ENCODE measurements around the gene TFAP2C.
"Not testable (repeated sequence)": the region's sequence is repeated elsewhere in the genome, so short reads cannot be mapped to it uniquely, and the experiment has no call there.

The TFAP2C gene

DNA sequence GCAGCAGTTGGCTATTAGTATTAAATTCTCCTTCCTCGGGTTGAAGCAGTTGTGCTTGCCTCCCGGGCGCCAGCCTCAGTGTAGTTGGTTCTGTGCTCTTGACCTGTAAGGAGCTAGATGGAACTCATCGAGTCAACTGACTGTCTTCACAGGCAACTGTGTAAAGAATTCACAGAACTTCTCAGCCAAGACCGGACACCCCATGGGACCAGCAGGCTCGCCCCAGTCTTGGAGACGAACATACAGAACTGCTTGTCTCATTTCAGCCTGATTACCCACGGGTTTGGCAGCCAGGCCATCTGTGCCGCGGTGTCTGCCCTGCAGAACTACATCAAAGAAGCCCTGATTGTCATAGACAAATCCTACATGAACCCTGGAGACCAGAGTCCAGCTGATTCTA is 8.5 kb downstream of the TFAP2C start:
- no peak overlapping the region for H3K4me3 ChIP-seq (ENCODE audit: low read depth, low read length)

DNA sequence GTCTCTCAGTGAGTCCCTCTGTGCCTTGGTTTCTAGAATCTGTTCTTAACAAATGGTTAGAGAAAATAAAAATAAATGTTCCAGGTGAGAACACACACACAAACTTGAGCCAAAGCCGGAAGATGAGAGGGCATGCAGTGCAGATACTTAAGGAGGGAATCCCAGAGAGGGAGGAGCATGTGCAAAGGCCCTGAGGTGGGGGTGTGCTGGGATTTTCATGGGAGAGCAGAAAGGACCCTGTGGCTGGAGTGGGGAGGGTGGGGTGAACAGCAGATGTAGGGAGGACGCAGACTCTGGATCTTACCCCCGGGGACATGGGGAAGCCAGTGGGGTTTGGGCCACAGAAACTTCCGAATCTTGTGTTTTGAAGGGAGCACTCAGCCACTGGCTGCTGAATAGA is 17.5 kb downstream of the TFAP2C start:
- no peak overlapping the region for H3K4me3 ChIP-seq (ENCODE audit: low read depth, low read length)

DNA sequence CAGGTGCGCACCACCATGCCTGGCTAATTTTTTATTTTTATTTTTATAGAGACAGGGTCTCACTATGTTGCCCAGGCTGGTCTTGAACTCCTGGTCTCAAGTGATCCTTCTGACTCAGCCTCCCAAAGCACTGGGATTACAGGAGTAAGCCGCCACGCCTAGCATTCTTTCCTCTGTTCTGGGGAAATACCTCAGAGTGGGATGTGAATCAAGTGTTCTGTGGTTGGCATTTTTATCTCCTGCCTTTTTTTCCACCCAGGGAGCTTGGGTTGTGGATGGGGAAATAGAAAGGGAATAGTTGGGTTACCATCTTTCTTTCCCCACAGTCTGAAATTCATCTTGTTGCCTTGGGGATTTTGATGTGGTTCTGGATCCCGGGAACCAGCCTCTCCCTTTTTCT is 24.1 kb downstream of the TFAP2C start:
- H3K4me3 ChIP-seq (ENCODE audit: low read depth, low read length): no peak overlapping the region

DNA sequence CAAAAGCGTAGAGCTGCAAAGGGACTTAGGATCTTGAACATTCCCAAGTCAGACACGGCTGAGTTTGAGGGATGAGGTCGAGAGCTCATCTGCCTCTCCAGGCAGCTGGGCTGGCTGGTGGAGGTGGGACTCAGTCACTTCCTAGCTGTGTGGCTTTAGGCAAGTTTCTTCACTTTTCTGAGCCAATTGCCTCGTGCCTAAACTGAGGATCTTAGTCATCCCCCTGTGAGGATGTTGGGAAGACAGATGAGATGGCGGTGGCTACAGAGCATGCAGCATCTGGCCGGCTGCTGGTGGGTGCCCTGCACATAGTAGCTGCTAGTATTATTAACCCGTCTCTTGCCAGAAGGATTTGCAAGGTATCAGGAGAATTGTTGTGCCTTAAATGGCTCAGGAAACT is 27.5 kb downstream of the TFAP2C start:
- H3K4me3 ChIP-seq (ENCODE audit: low read depth, low read length): no peak overlapping the region

DNA sequence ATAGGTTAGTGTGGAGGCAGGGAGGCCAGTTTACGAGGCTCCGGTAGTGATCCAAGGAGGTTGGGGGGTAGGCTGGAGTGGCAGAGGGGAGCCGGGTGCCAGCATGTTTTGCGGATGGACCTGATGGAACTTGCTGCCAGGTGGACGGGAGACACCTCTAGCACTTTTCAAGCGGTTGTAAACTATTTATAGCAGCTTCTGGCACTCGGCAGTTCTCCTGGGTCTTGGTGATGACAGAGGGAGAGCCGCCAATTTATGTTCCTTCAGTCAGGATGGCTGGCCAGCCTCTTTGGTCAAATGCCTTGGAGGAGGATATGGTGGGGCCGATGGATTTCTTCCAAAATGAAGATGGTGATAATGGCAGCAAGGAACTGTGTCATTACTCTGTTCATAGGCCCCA is 28.8 kb downstream of the TFAP2C start:
- no peak overlapping the region for H3K4me3 ChIP-seq (ENCODE audit: low read depth, low read length)

DNA sequence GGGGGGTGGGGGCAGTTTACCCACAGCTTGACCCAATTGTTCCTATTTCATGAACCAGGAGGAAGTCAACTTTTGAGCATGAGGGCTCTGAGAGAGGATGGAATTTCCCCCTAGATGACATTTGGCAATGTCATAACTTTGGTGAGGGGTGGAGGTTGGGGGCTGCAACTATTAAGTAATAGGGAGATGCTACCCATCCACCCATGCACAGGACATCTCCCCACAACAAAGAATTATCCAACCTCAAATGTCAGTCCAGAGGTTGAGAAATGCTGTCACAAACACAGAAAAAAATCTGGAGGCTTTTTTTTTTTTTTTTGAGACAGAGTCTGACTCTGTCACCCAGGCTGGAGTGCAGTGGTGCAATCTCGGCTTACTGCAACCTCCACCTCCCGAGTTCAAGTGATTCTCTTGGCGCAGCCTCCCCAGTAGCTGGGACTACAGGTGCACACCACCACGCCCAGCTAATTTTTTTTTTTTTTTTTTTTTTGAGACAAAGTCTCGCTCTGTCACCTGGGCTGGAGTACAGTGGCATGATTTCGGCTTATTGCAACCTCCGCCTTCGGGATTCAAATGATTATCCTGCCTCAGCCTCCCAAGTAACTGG is 29.3 kb downstream of the TFAP2C start:
- H3K4me3 ChIP-seq (ENCODE audit: low read depth, low read length): not testable (repeated sequence)

DNA sequence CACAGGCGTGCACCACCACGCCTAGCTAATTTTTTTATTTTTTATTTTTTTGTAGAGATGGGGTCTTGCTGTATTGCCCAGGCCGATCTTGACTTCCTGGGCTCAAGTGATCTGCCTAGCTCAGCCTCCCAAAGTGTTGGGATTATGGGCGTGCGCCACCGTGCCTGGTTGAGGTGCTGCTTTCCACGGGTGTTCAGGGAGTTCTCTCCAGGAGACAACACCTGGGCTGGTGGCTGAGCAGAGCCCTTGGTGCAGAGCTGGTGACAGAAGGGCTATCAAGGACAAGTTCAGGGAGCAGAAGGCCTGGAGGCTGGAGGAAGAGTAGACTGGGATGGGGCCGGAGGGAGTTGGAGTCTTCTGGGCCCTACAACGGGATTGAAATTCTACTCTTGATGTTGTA is 34.6 kb downstream of the TFAP2C start:
- H3K4me3 ChIP-seq (ENCODE audit: low read depth, low read length): no peak overlapping the region

DNA sequence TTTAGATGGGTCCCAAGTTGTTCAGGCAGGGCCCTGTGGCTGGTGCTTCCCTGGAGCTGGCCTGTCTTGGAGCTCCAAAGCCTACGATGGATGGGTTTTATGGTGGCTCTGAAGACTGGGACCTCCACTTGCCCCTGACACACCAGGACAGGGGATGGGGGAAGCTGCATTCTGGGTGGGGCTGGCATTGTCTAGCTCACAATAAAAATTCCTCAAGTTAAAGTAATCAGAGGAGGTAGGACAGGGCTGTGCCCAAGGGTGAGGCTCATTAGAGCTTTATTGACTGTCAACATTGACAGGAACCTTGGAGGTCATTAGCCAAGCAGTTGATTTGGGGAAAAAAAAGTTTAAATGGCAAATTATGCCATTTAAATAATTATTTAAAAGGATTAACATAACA is 35.7 kb downstream of the TFAP2C start:
- no peak overlapping the region for H3K4me3 ChIP-seq (ENCODE audit: low read depth, low read length)

DNA sequence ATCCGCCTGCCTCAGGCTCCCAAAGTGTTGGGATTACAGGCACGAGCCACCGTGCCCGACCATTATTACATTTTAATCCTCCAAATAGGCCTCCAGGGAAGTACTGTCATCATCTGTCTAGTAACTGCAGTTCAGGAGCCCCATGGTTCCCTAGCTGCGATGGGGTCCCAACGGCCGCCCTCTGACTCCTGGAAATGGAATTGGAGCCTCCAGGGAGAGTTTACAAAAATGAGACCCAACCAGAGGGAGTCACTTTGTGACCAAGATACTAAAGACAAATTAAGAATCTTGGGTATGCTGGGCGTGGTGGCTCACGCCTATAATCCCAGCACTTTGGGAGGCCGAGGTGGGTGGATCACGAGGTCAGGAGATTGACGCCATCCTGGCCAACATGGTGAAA is 36.7 kb downstream of the TFAP2C start:
- H3K4me3 ChIP-seq (ENCODE audit: low read depth, low read length): no peak overlapping the region

DNA sequence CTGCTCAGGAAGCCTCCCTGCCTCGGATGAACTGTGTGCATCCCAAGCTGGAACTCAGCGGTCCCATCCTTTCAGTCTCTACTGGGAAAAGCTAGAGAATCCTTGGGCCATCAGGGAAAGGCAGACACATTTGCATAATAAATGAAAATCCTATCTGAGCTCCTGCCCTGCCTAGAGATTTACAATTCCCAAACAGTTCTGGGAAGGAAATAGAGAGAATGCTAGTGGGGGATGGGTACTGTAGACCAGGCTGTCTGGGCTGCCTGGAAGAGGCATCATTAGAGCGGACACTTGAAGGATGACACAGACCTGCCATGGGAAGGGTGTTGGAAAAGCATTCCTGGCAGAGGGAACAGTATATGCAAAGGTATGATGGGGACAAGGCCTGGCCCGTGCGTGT is 44.3 kb downstream of the TFAP2C start:
- no peak overlapping the region for H3K4me3 ChIP-seq (ENCODE audit: low read depth, low read length)

DNA sequence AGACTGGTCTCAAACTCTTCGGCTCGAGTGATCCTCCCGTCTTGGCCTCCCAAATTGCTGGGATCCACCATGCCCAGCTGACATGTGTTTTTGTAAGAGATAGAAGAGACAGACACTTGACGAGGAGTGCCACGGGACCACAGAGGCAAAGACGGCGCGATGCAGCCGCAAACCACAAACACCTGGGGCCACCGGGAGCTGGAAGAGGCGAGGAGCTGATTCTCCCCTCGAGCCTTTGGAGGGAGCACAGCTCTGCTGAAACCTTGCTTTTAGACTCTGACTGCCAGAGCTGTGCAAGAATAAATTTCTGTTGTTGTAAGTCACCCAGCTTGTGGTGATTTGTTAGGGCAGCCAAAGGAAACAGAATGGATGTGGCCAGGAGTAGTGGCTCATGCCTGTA is 46.9 kb downstream of the TFAP2C start:
- H3K4me3 ChIP-seq (ENCODE audit: low read depth, low read length): no peak overlapping the region

DNA sequence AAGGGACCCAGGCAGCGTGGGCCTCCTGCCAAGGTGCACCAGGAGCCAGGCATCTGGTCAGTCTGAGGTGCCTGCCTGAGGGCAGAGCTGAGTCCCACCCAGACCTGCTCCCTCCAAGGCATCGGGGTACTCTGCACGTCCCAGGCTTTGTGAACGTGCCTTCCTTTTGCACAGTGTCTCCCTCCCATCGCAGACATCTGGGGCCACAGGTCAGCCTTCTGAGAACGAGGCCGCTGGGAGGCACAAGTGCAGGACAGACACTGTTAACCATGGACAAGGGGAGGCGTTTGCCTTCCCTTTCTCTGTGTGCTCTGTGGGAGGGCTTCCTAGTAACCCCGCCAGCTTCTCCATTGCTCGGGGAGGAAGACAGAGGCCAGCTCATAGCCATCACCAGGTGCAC is 47.6 kb downstream of the TFAP2C start:
- no peak overlapping the region for H3K4me3 ChIP-seq (ENCODE audit: low read depth, low read length)

DNA sequence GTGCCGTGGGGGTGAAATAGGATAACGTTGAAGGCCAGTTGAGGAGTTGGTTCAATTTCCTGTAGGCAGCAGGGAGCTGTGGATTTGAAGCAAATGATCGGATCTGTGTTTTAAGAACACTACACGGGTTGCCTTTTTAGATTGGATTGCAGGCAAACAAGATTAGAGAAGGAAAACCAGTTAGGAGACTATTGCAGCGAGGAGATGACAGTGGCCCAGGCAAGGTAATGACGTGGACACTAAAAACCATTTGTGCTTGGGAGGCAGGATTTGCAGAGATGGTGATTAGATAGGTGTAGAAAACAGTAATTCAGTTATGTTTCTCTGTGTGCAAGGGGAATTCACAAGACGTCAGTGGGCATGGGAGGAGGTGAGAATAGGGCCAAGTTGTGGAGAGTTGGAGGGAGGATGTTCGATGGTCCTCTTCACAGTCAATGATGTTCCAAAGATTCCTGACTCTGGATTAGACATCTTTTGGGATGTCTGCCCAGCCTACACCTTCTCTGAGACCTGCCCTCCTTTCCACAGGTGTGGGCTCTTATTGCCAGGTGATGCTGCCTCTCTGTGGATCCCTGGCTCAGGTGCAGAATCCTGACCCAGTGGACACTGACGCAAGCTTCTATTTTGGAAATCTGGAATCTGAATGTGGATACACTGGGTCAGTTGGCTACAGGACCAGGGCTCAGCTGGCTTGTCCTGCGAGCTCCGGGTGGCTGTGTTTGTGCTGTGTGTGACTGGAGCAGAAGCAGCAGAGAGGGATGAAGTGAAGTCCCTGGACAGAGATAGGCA is 54.2 kb downstream of the TFAP2C start:
- no peak overlapping the region for H3K4me3 ChIP-seq (ENCODE audit: low read depth, low read length)

DNA sequence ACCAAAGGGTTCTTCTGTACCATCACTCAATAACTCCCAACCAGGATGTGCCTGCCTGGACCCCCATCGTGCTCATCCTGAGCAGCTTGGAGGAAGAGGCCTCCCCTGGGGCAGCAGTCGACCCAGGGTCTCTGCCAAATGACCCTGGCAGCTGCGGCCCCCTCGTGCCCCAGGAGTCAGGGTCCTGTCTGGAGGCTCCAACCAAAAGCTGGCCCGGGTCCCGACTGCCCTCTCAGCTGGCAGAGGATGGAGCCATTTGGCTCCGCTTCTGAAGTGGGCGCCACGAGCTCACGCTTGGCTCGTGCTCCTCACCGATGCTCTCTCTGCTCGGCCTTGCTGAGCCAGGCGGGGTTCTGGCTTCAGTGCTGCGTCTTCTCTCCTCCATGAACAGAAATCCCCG is 56.8 kb downstream of the TFAP2C start:
- no peak overlapping the region for H3K4me3 ChIP-seq (ENCODE audit: low read depth, low read length)

DNA sequence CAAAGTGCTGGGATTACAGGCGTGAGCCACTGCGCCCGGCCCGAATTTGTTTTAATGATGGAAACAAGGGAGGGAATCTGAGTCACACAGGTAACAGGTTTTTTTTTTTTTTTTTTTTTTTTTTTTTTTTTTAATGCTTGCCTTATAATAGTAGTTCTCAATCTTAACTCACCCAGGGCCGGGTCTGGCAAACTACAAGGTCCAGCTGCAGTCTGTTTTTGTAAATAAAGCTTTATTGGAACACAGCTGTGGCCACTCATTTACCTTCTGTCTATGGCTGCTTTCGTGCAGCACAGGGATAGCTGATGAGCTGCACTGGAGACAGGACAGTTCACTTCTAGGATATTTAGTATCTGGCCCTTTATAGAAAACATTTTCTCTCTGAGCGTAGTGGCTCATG is 58.0 kb downstream of the TFAP2C start:
- no peak overlapping the region for H3K4me3 ChIP-seq (ENCODE audit: low read depth, low read length)

DNA sequence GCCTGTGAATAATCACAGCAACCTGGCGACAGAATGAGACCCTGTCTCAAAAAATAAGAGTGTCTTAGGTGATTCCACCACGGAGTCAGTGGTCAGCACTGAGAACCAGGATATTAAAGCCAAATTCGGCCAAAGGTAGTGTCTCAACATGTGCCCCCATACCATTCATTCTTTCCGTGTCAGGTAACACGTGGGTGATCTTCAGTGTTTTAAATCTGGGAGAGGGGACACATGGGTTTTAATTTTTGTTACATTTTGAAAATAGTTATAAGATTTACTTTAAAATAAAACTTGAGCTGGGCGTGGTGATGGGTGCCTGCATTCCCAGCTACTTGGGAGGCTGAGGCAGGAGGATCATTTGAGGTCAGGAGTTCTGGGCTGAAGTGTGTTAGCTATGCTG is 59.0 kb downstream of the TFAP2C start:
- no peak overlapping the region for H3K4me3 ChIP-seq (ENCODE audit: low read depth, low read length)

All from iPS-11a (cell line).